Measurements from ENCODE around the gene TFAP2A.
A peak's percentile ranks its signal among the peaks of the same experiment; 100 is the strongest.

The TFAP2A gene

GRCh38 chr6:10381133-10381829 is 33.6 kb downstream of the TFAP2A start:
- Histone ChIP-seq H3F3A (ENCODE audit: low read depth) (no peaks in the 10 kb centered on the region), H3K9ac (ENCODE audit: low read depth, low read length, poor library complexity, severe bottlenecking) (no peak overlapping the region), H3K9me3 (ENCODE audit: insufficient read depth, low read depth, low read length) (no peaks in the 10 kb centered on the region), H3K9me2 (replicated peaks; ENCODE audit: low read depth, low read length) (no peaks in the 10 kb centered on the region), H4K20me1 (ENCODE audit: insufficient read depth, low read length, poor library complexity, severe bottlenecking) (no peaks in the 10 kb centered on the region), H2AFZ (ENCODE audit: low read length) (no peak overlapping the region), H3K4me3 (ENCODE audit: low read length, poor library complexity, severe bottlenecking) (peak overlapping the region; percentile 5), H3K36me3 (ENCODE audit: insufficient read depth, low read length) (no peaks in the 10 kb centered on the region), H3K27me3 (ENCODE audit: insufficient read depth, low read length, poor library complexity, severe bottlenecking) (no peaks in the 10 kb centered on the region), H3K4me1 (ENCODE audit: insufficient read depth, low read length, poor library complexity, severe bottlenecking) (no peaks in the 10 kb centered on the region), H3K4me2 (ENCODE audit: low read depth, low read length, poor library complexity, severe bottlenecking) (no peak overlapping the region), H3K79me2 (ENCODE audit: insufficient read depth, low read length) (no peaks in the 10 kb centered on the region)
- TF ChIP-seq CTCF (conservative IDR thresholded peaks at IDR 0.05; ENCODE audit: low read length) (no peak), EZH2phosphoT487 (IDR thresholded peaks at IDR 0.05; ENCODE audit: borderline replicate concordance) (no peak)

- Histone ChIP-seq H3K9me3 (ENCODE audit: insufficient read depth, low read depth, low read length) (no peaks in the 10 kb centered on the region), H3F3A (ENCODE audit: low read depth) (no peaks in the 10 kb centered on the region), H4K20me1 (ENCODE audit: insufficient read depth, low read length, poor library complexity, severe bottlenecking) (no peaks in the 10 kb centered on the region), H3K4me2 (ENCODE audit: low read depth, low read length, poor library complexity, severe bottlenecking) (no peak overlapping the region), H3K4me1 (ENCODE audit: insufficient read depth, low read length, poor library complexity, severe bottlenecking) (no peaks in the 10 kb centered on the region), H3K4me3 (ENCODE audit: low read length, poor library complexity, severe bottlenecking) (no peak overlapping the region), H3K27me3 (ENCODE audit: insufficient read depth, low read length, poor library complexity, severe bottlenecking) (no peaks in the 10 kb centered on the region), H3K9me2 (replicated peaks; ENCODE audit: low read depth, low read length) (no peaks in the 10 kb centered on the region), H2AFZ (ENCODE audit: low read length) (no peak overlapping the region), H3K36me3 (ENCODE audit: insufficient read depth, low read length) (no peaks in the 10 kb centered on the region), H3K9ac (ENCODE audit: low read depth, low read length, poor library complexity, severe bottlenecking) (no peak overlapping the region), H3K79me2 (ENCODE audit: insufficient read depth, low read length) (no peaks in the 10 kb centered on the region)
- TF ChIP-seq EZH2phosphoT487 (IDR thresholded peaks at IDR 0.05; ENCODE audit: borderline replicate concordance): no peak
- TF ChIP-seq CTCF (conservative IDR thresholded peaks at IDR 0.05; ENCODE audit: low read length): no peak
Measured at GRCh38 chr6:10375391-10375969, 39.4 kb downstream of the TFAP2A start.

- H3K9me2 ChIP-seq (replicated peaks; ENCODE audit: low read depth, low read length): no peaks in the 10 kb centered on the region
- no peak overlapping the region for H3K9ac ChIP-seq (ENCODE audit: low read depth, low read length, poor library complexity, severe bottlenecking)
- H3K4me1 ChIP-seq (ENCODE audit: insufficient read depth, low read length, poor library complexity, severe bottlenecking): no peaks in the 10 kb centered on the region
- H3K36me3 ChIP-seq (ENCODE audit: insufficient read depth, low read length): no peaks in the 10 kb centered on the region
- H3K4me3 ChIP-seq (ENCODE audit: low read length, poor library complexity, severe bottlenecking): no peak overlapping the region
- no peak overlapping the region for H3K4me2 ChIP-seq (ENCODE audit: low read depth, low read length, poor library complexity, severe bottlenecking)
- H4K20me1 ChIP-seq (ENCODE audit: insufficient read depth, low read length, poor library complexity, severe bottlenecking): no peaks in the 10 kb centered on the region
- no peaks in the 10 kb centered on the region for H3F3A ChIP-seq (ENCODE audit: low read depth)
- no peaks in the 10 kb centered on the region for H3K9me3 ChIP-seq (ENCODE audit: insufficient read depth, low read depth, low read length)
- no peak overlapping the region for H2AFZ ChIP-seq (ENCODE audit: low read length)
- H3K79me2 ChIP-seq (ENCODE audit: insufficient read depth, low read length): no peaks in the 10 kb centered on the region
- H3K27me3 ChIP-seq (ENCODE audit: insufficient read depth, low read length, poor library complexity, severe bottlenecking): no peaks in the 10 kb centered on the region
- TF ChIP-seq EZH2phosphoT487 (IDR thresholded peaks at IDR 0.05; ENCODE audit: borderline replicate concordance) (no peak), CTCF (conservative IDR thresholded peaks at IDR 0.05; ENCODE audit: low read length) (no peak)
Measured at GRCh38 chr6:10373642-10374359, 41.1 kb downstream of the TFAP2A start.

Measured in Loucy (cell line).